ENCODE data around the gene TAPBPL. TPM values are rescaled to one million over a fixed set of nuclear protein-coding genes. Genes with fewer than 3 reads are reported as not detected.

The TAPBPL gene
- total and polyA plus RNA-seq, 8 donors, result 7.8 to 25.5 (median 15.7) TPM

DNA sequence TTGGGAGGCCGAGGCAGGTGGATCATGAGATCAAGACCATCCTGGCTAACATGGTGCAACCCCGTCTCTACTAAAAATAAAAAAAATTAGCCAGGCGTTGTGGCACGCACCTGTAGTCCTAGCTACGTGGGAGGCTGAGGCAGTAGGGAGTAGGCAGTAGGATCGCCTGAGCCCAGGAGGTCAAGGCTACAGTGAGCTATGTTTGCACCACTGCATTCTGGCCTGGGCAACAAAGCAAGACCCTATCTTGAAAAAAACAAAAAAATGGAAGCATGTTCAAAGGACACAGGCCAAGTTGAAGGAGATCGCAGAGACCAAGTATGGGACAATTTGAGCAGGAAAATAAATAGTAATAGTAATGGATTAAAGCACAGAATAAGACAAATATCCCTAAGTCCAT, 56.2 kb downstream of the TAPBPL start:
- 83 to 87% methylated on average over 7 of the region's 7 CpGs for WGBS, 2 donors
- ATAC-seq (no peak), FAIRE-seq (no peak), DNase-seq (no peak)
- peaks cover 0 to 15% (median 0%) of the 10 kb centered on the region in 3 donors for H3K36me3 ChIP-seq
- H3K27me3 ChIP-seq, result no peaks in the 10 kb centered on the region
- no peaks in the 10 kb centered on the region for H3K4me1 ChIP-seq
- H3K27ac ChIP-seq, result no peak overlapping the region
- H3K9me3 ChIP-seq, result no peaks in the 10 kb centered on the region
- intact Hi-C loops (cut with DNase I), result no loop called here
- no peak overlapping the region for H3K4me3 ChIP-seq
- TF ChIP-seq, protein P1, sequence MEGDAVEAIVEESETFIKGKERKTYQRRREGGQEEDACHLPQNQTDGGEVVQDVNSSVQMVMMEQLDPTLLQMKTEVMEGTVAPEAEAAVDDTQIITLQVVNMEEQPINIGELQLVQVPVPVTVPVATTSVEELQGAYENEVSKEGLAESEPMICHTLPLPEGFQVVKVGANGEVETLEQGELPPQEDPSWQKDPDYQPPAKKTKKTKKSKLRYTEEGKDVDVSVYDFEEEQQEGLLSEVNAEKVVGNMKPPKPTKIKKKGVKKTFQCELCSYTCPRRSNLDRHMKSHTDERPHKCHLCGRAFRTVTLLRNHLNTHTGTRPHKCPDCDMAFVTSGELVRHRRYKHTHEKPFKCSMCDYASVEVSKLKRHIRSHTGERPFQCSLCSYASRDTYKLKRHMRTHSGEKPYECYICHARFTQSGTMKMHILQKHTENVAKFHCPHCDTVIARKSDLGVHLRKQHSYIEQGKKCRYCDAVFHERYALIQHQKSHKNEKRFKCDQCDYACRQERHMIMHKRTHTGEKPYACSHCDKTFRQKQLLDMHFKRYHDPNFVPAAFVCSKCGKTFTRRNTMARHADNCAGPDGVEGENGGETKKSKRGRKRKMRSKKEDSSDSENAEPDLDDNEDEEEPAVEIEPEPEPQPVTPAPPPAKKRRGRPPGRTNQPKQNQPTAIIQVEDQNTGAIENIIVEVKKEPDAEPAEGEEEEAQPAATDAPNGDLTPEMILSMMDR (IDR thresholded peaks at IDR 0.05), result no peak

Other genes with a start within 250 kb of the TAPBPL start
- 10 to 100 TPM in 1 of 6 donors, 1 to 10 TPM in 5; 5.2 to 13.1 (median 7.2) TPM for gene PLEKHG6, start 141.4 kb upstream of the TAPBPL start, total RNA-seq
- gene PLEKHG6, start 141.4 kb upstream of the TAPBPL start, polyA plus RNA-seq, result 10 to 100 TPM; 15.7 to 23.5 TPM
- 10 to 100 TPM; 23.5 to 68.1 (median 36.6) TPM for gene TNFRSF1A, start 110.0 kb upstream of the TAPBPL start, total RNA-seq
- 10 to 100 TPM; 34.2 to 43.6 TPM for gene TNFRSF1A, start 110.0 kb upstream of the TAPBPL start, polyA plus RNA-seq
- 10 to 100 TPM; 21.0 to 56.3 (median 37.8) TPM for gene SCNN1A, start 76.5 kb upstream of the TAPBPL start, total RNA-seq
- 10 to 100 TPM; 42.7 to 87.8 TPM for gene SCNN1A, start 76.5 kb upstream of the TAPBPL start, polyA plus RNA-seq
- 10 to 100 TPM; 50.0 to 75.2 (median 61.3) TPM for gene LTBR, start 67.9 kb upstream of the TAPBPL start, total RNA-seq
- gene LTBR, start 67.9 kb upstream of the TAPBPL start, polyA plus RNA-seq, result 10 to 100 TPM; 74.2 to 82.1 TPM
- gene CD27, start 7.1 kb upstream of the TAPBPL start, total RNA-seq, result under 1 TPM in 4 of 6 donors, not detected in 2; 0.21 to 0.81 (median 0.30) TPM
- gene CD27, start 7.1 kb upstream of the TAPBPL start, polyA plus RNA-seq, result under 1 TPM; 0.14 to 0.30 TPM
- 1 to 10 TPM; 1.7 to 4.1 (median 2.3) TPM for gene VAMP1, start 18.6 kb downstream of the TAPBPL start, total RNA-seq
- 1 to 10 TPM; 3.2 to 7.5 TPM for gene VAMP1, start 18.6 kb downstream of the TAPBPL start, polyA plus RNA-seq
- gene MRPL51, start 41.2 kb downstream of the TAPBPL start, total RNA-seq, result 10 to 100 TPM; 66.3 to 79.7 (median 69.9) TPM
- gene MRPL51, start 41.2 kb downstream of the TAPBPL start, polyA plus RNA-seq, result 10 to 100 TPM; 30.6 to 64.7 TPM
- gene NCAPD2, start 42.1 kb downstream of the TAPBPL start, total RNA-seq, result 10 to 100 TPM in 3 of 6 donors, 1 to 10 TPM in 3; 7.6 to 16.2 (median 10.0) TPM
- gene NCAPD2, start 42.1 kb downstream of the TAPBPL start, polyA plus RNA-seq, result 1 to 10 TPM; 5.6 to 6.5 TPM
- gene GAPDH, start 82.5 kb downstream of the TAPBPL start, total RNA-seq, result 100 to 1,000 TPM; 149 to 657 (median 339) TPM
- gene GAPDH, start 82.5 kb downstream of the TAPBPL start, polyA plus RNA-seq, result 100 to 1,000 TPM; 425 to 627 TPM
- 10 to 100 TPM in 1 of 6 donors, 1 to 10 TPM in 5; 4.0 to 10.2 (median 4.9) TPM for gene IFFO1, start 104.0 kb downstream of the TAPBPL start, total RNA-seq
- gene IFFO1, start 104.0 kb downstream of the TAPBPL start, polyA plus RNA-seq, result 10 to 100 TPM; 22.1 to 36.5 TPM
- gene NOP2, start 116.2 kb downstream of the TAPBPL start, total RNA-seq, result 10 to 100 TPM in 4 of 6 donors, 1 to 10 TPM in 2; 9.1 to 17.7 (median 15.1) TPM
- 10 to 100 TPM; 32.2 to 41.3 TPM for gene NOP2, start 116.2 kb downstream of the TAPBPL start, polyA plus RNA-seq
- 100 to 1,000 TPM in 3 of 6 donors, 10 to 100 TPM in 3; 96.5 to 123 (median 105) TPM for gene CHD4, start 155.3 kb downstream of the TAPBPL start, total RNA-seq
- gene CHD4, start 155.3 kb downstream of the TAPBPL start, polyA plus RNA-seq, result 100 to 1,000 TPM; 125 to 134 TPM
- 1 to 10 TPM in 2 of 6 donors, under 1 TPM in 4; 0.09 to 2.4 (median 0.71) TPM for gene LPAR5, start 183.9 kb downstream of the TAPBPL start, total RNA-seq
- under 1 TPM; 0.19 to 0.23 TPM for gene LPAR5, start 183.9 kb downstream of the TAPBPL start, polyA plus RNA-seq
- 1 to 10 TPM; 1.3 to 4.1 (median 1.8) TPM for gene ACRBP, start 195.4 kb downstream of the TAPBPL start, total RNA-seq
- 1 to 10 TPM; 1.2 to 2.2 TPM for gene ACRBP, start 195.4 kb downstream of the TAPBPL start, polyA plus RNA-seq
- gene ING4, start 211.1 kb downstream of the TAPBPL start, total RNA-seq, result 10 to 100 TPM in 5 of 6 donors, 1 to 10 TPM in 1; 9.0 to 24.9 (median 12.1) TPM
- 10 to 100 TPM; 15.7 to 29.6 TPM for gene ING4, start 211.1 kb downstream of the TAPBPL start, polyA plus RNA-seq
- 10 to 100 TPM; 20.4 to 29.8 (median 23.9) TPM for gene ZNF384, start 237.3 kb downstream of the TAPBPL start, total RNA-seq
- gene ZNF384, start 237.3 kb downstream of the TAPBPL start, polyA plus RNA-seq, result 10 to 100 TPM; 36.6 to 36.7 TPM
- under 1 TPM in 5 of 6 donors, not detected in 1; 0.12 to 0.34 (median 0.20) TPM for gene PIANP, start 248.8 kb downstream of the TAPBPL start, total RNA-seq
- gene PIANP, start 248.8 kb downstream of the TAPBPL start, polyA plus RNA-seq, result 1 to 10 TPM; 1.4 to 2.7 TPM